Measurements from ENCODE around the gene YWHAG. TPM values are rescaled to one million over a fixed set of nuclear protein-coding genes. Genes with fewer than 3 reads are reported as not detected.
A peak's percentile ranks its signal among the peaks of the same experiment; 100 is the strongest.
"Not testable (repeated sequence)": the region's sequence is repeated elsewhere in the genome, so short reads cannot be mapped to it uniquely, and the experiment has no call there.

Gene YWHAG
- total and polyA plus RNA-seq, 11 donors: 85.5 to 282 (median 189) TPM

DNA sequence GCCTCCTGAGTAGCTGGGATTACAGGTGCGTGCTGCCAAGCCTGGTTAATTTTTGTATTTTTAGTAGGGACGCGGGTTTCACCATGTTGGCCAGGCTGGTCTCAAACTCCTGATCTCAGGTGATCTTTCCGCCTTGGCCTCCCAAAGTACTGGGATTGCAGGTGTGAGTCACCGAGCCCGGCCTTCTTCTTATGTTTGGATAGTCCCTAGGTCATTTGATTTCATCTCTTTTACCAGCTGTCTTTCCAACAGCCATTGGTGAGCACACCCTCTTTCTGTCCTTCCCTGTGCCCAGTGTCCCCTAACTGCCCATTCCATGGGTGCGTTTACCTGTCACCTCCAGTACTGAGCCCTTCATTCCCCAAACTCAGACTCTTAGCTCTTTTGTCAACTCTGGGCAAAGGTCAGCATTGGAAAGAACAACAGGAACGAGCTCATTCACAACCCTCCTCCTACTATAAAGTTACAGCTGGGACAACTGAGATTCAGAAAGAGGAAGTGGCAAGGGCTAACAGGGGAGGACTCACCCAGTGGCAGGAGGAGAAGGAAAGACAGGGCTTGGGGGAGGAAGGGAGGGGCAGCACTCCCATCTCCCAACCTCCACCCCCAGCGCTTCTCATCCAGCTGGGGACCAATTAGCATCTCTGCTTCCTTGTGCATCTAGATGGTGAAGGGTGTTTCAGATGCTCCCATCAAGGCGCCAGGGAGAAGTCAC is 45.1 kb upstream of the YWHAG start:
- Histone ChIP-seq H3K27ac (peak overlapping the region in 1 of 12 donors; percentile 84), H3K36me3 (no peaks in the 10 kb centered on the region), H3K4me1 (peaks cover 0 to 15% (median 0%) of the 10 kb centered on the region in 12 donors), H3K27me3 (no peaks in the 10 kb centered on the region), H3K9me3 (no peaks in the 10 kb centered on the region), H3K4me3 (no peak overlapping the region)
- DNase-seq: no peak
- intact Hi-C loops (cut with DNase I): no loop called here
- TF ChIP-seq POLR2A (IDR thresholded peaks at IDR 0.05): no peak
- ATAC-seq: peak; percentile 19 to 75 (median 67)
- WGBS, 4 donors: 88 to 93% (median 91%) methylated on average over 9 to 10 of the region's 10 CpGs

DNA sequence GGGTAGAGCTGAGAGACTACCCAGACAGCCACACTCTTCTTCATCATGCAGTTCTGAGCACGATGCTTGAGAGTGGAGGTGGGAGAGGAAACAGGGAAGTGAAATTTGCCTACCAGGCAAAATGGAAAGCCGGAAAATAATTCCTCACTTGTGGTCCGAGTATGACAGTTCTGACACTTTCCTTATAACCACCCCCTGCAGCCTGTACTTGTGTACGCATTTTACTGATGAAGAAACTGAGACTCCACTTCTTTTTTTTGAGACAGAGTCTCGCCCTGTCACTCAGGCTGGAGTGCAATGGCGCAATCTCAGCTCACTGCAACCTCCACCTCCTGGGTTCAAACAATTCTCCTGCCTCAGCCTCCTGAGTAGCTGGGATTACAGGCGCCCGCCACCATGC is 44.3 kb upstream of the YWHAG start:
- 78 to 87% (median 84%) methylated on average over 8 of the region's 8 CpGs for WGBS, 4 donors
- H3K4me3 ChIP-seq; H3K36me3 ChIP-seq; H3K27me3 ChIP-seq; DNase-seq; H3K9me3 ChIP-seq; intact Hi-C loops (cut with DNase I): not testable (repeated sequence)
- peak overlapping the region in 1 of 12 donors; percentile 84 for H3K27ac ChIP-seq
- peaks cover 0 to 19% (median 0%) of the 10 kb centered on the region in 12 donors for H3K4me1 ChIP-seq
- ATAC-seq: peak in 2 of 4 donors; percentile 43 to 71

DNA sequence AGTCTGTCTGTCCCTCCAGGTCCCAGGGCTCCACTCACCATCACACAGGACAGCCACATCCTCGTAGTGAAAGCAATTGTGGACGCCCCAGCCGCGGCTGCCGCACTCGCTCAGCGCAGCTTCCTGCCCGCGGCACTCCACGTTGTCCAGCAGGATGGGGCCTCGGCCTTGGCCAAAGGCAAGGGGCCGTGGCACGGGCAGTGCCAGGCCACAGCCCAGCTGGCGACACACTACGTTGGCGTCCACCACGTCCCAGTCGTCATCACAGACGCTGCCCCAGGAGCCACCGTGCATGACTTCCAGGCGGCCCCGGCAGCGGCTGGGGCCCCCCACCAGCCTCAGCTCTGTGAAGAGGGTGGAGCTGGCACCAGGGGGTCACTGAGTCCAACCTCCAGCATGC is 41.5 kb upstream of the YWHAG start:
- no peak overlapping the region for H3K27ac ChIP-seq
- TF ChIP-seq CTCF (IDR thresholded peaks at IDR 0.05) (no peak), POLR2A (IDR thresholded peaks at IDR 0.05) (no peak)
- 86 to 94% (median 89%) methylated on average over 11 to 23 of the region's 23 CpGs for WGBS, 4 donors
- ATAC-seq (no peak), DNase-seq (no peak)
- peaks cover 0 to 34% (median 9%) of the 10 kb centered on the region in 12 donors for H3K4me1 ChIP-seq
- intact Hi-C loops (cut with DNase I): no loop called here
- no peaks in the 10 kb centered on the region for H3K9me3 ChIP-seq
- H3K27me3 ChIP-seq: no peaks in the 10 kb centered on the region
- no peak overlapping the region for H3K4me3 ChIP-seq
- H3K36me3 ChIP-seq: no peaks in the 10 kb centered on the region

DNA sequence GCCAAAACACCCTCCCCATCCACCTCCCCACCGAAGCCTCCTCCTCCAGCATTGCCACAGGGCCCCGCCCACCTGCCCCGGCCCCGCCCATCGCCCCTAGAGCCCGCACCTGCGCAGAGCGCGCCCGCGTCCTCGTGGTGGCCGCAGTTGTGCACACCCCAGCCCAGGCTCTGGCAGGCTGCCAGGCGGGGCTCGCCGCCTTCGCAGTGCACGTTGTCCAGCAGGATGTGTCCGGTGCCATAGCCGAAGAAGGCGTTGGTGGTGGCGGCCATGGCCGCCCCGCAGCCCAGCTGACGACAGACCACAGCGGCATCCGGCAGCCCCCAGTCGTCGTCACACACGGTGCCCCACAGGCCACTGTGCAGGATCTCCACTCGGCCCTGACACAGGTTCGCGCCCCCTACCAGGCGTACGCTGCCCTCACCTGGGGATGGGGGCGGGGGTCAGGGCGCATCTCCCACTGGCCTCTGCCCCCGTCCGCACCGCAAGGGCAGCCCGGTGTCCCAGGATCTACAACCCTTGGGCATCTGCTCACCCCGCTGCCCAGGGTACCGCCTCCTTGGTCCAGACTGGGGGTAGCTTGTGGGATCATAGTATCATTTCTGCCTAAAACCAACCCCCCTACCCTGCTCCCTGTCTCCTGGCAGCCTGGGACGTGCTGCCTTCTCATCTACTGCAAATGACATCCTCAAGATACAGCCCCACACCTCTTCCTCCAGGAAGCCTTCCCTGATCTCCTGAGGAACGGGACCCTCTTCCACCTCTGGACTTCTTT is 38.8 kb upstream of the YWHAG start:
- peak overlapping the region in 3 of 12 donors; percentile 12 to 38 (median 15) for H3K27ac ChIP-seq
- no peaks in the 10 kb centered on the region for H3K9me3 ChIP-seq
- H3K4me1 ChIP-seq: peaks cover 0 to 35% (median 14%) of the 10 kb centered on the region in 12 donors
- ATAC-seq: peak; percentile 11 to 63 (median 58)
- no peaks in the 10 kb centered on the region for H3K36me3 ChIP-seq
- H3K27me3 ChIP-seq: no peaks in the 10 kb centered on the region
- WGBS, 4 donors: 16 to 29% (median 23%) methylated on average over 19 to 45 of the region's 45 CpGs
- TF ChIP-seq CTCF (IDR thresholded peaks at IDR 0.05) (no peak), POLR2A (IDR thresholded peaks at IDR 0.05) (no peak)
- intact Hi-C loops (cut with DNase I): no loop called here
- H3K4me3 ChIP-seq: peak overlapping the region in 10 of 12 donors; percentile 24 to 64 (median 50)
- peak; percentile 77 to 92 (median 82) for DNase-seq

DNA sequence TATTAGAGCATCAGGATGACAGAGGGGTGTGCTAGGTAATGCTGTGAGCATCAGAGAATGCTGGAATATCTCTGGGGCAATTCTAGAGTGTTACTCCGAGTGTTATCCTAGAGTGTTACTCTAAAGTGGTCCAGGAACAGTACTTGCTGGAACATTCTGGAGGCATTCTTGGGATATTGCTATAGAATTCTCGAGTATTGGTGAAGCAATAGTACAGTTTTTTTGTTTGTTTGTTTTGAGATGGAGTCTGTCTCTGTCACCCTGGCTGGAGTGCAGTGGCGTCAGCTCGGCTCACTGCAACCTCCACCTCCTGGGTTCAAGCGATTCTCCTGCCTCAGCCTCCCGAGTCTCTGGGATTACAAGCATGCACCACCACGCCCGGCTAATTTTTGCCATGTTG is 38.1 kb upstream of the YWHAG start:
- Histone ChIP-seq H3K36me3 (no peaks in the 10 kb centered on the region), H3K4me1 (peaks cover 0 to 33% (median 16%) of the 10 kb centered on the region in 12 donors), H3K9me3 (no peaks in the 10 kb centered on the region), H3K27ac (no peak overlapping the region), H3K27me3 (no peaks in the 10 kb centered on the region), H3K4me3 (peak overlapping the region in 8 of 12 donors; percentile 24 to 64 (median 52))
- DNase-seq (no peak), ATAC-seq (no peak)
- no peak for TF ChIP-seq POLR2A (IDR thresholded peaks at IDR 0.05)
- no peak for TF ChIP-seq CTCF (IDR thresholded peaks at IDR 0.05)
- intact Hi-C loops (cut with DNase I): no loop called here
- WGBS, 4 donors: 63 to 76% (median 70%) methylated on average over 8 of the region's 8 CpGs

Data from heart left ventricle (tissue), 16 donors.